ENCODE measurements around the gene TMPRSS12. TPM values are rescaled to one million over a fixed set of nuclear protein-coding genes. Genes with fewer than 3 reads are reported as not detected.
A peak's percentile ranks its signal among the peaks of the same experiment; 100 is the strongest.
"Not testable (repeated sequence)": the region's sequence is repeated elsewhere in the genome, so short reads cannot be mapped to it uniquely, and the experiment has no call there.

The TMPRSS12 gene
- total and polyA plus RNA-seq, 2 of the 13 experiments (the other 11 are each of a cell fraction or from before 2014, with no cell fraction given) = not detected

DNA sequence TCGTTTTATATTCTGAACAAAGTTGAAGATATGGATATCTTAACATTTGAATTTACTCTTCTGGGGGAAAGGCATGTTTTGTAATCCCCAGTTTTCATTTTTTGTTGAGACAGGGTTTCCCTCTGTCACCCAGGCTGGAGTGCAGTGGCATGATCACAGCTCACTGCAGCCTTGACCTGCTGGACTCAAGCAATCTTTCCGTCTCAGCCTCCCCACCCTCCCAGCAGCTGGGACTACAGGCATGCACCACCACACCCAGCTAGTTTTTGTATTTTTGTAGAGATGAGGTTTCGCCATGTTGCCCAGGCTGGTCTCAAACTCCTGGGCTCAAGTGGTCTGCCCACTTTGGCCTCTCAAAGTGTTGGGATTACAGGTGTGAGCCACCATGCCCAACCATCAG, 84.2 kb downstream of the TMPRSS12 start (continued):
- TF ChIP-seq, protein P1, sequence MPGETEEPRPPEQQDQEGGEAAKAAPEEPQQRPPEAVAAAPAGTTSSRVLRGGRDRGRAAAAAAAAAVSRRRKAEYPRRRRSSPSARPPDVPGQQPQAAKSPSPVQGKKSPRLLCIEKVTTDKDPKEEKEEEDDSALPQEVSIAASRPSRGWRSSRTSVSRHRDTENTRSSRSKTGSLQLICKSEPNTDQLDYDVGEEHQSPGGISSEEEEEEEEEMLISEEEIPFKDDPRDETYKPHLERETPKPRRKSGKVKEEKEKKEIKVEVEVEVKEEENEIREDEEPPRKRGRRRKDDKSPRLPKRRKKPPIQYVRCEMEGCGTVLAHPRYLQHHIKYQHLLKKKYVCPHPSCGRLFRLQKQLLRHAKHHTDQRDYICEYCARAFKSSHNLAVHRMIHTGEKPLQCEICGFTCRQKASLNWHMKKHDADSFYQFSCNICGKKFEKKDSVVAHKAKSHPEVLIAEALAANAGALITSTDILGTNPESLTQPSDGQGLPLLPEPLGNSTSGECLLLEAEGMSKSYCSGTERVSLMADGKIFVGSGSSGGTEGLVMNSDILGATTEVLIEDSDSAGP (CRISPR knock-in tag; IDR thresholded peaks at IDR 0.05; ENCODE audit: borderline replicate concordance) = peak; percentile 52; the same call in 1 of the 2 replicates
- TF ChIP-seq, protein P2, sequence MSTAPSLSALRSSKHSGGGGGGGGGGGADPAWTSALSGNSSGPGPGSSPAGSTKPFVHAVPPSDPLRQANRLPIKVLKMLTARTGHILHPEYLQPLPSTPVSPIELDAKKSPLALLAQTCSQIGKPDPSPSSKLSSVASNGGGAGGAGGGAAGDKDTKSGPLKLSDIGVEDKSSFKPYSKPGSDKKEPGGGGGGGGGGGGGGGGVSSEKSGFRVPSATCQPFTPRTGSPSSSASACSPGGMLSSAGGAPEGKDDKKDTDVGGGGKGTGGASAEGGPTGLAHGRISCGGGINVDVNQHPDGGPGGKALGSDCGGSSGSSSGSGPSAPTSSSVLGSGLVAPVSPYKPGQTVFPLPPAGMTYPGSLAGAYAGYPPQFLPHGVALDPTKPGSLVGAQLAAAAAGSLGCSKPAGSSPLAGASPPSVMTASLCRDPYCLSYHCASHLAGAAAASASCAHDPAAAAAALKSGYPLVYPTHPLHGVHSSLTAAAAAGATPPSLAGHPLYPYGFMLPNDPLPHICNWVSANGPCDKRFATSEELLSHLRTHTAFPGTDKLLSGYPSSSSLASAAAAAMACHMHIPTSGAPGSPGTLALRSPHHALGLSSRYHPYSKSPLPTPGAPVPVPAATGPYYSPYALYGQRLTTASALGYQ (CRISPR knock-in tag; IDR thresholded peaks at IDR 0.05) = peak; percentile 33; the same call in 1 of the 2 replicates
- peak; percentile 17; the same call in 1 of the 2 replicates for TF ChIP-seq MYC (CRISPR knock-in tag; IDR thresholded peaks at IDR 0.05; ENCODE audit: borderline replicate concordance)
- TF ChIP-seq ZNF629 (CRISPR knock-in tag; conservative IDR thresholded peaks at IDR 0.05) = 0 out of 2 replicates have a peak, but pooled peaks have one; percentile 21
- peak; percentile 61; the same call in 1 of the 2 replicates for TF ChIP-seq ZMYM3 (CRISPR knock-in tag; IDR thresholded peaks at IDR 0.05)
- TF ChIP-seq KLF12 (CRISPR knock-in tag; IDR thresholded peaks at IDR 0.05; ENCODE audit: borderline replicate concordance) = peak; percentile 61; the same call in 1 of the 2 replicates
- TF ChIP-seq HIVEP1 (CRISPR knock-in tag; IDR thresholded peaks at IDR 0.05) = peak; percentile 47; the same call in 1 of the 2 replicates
- TF ChIP-seq RXRB (CRISPR knock-in tag; IDR thresholded peaks at IDR 0.05; ENCODE audit: borderline replicate concordance) = peak; percentile 56; the same call in 1 of the 2 replicates
- TF ChIP-seq CEBPG (CRISPR knock-in tag; IDR thresholded peaks at IDR 0.05) = peak; percentile 38
- TF ChIP-seq MIXL1 (CRISPR knock-in tag; IDR thresholded peaks at IDR 0.05) = 0 out of 2 replicates have a peak, but pooled peaks have one; percentile 11
- peak; percentile 58 for TF ChIP-seq NR2F6 (IDR thresholded peaks at IDR 0.05)
- peak; percentile 80 for TF ChIP-seq NR2F6 (CRISPR knock-in tag; IDR thresholded peaks at IDR 0.05)
- not testable (repeated sequence) for TF ChIP-seq LCORL (IDR thresholded peaks at IDR 0.05)
- peak; percentile 65 for TF ChIP-seq LCORL (CRISPR knock-in tag; IDR thresholded peaks at IDR 0.05)
- TF ChIP-seq IRF2 (CRISPR knock-in tag; IDR thresholded peaks at IDR 0.05) = 0 out of 2 replicates have a peak, but pooled peaks have one; percentile 23
- TF ChIP-seq TEAD3 (CRISPR knock-in tag; optimal IDR thresholded peaks at IDR 0.05; ENCODE audit: borderline replicate concordance) = peak; percentile 76
- 0 out of 2 replicates have a peak, but pooled peaks have one; percentile 7 for TF ChIP-seq NKX3-1 (CRISPR knock-in tag; IDR thresholded peaks at IDR 0.05)
- TF ChIP-seq, protein P3, sequence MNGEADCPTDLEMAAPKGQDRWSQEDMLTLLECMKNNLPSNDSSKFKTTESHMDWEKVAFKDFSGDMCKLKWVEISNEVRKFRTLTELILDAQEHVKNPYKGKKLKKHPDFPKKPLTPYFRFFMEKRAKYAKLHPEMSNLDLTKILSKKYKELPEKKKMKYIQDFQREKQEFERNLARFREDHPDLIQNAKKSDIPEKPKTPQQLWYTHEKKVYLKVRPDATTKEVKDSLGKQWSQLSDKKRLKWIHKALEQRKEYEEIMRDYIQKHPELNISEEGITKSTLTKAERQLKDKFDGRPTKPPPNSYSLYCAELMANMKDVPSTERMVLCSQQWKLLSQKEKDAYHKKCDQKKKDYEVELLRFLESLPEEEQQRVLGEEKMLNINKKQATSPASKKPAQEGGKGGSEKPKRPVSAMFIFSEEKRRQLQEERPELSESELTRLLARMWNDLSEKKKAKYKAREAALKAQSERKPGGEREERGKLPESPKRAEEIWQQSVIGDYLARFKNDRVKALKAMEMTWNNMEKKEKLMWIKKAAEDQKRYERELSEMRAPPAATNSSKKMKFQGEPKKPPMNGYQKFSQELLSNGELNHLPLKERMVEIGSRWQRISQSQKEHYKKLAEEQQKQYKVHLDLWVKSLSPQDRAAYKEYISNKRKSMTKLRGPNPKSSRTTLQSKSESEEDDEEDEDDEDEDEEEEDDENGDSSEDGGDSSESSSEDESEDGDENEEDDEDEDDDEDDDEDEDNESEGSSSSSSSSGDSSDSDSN (CRISPR knock-in tag; IDR thresholded peaks at IDR 0.05) = peak; percentile 35
- peak; percentile 14; the same call in 1 of the 2 replicates for TF ChIP-seq KAT8 (CRISPR knock-in tag; IDR thresholded peaks at IDR 0.05)
- peak; percentile 52; the same call in 1 of the 2 replicates for TF ChIP-seq SIN3A (IDR thresholded peaks at IDR 0.05; ENCODE audit: borderline replicate concordance, low read depth, low read length)
- TF ChIP-seq, protein P4, sequence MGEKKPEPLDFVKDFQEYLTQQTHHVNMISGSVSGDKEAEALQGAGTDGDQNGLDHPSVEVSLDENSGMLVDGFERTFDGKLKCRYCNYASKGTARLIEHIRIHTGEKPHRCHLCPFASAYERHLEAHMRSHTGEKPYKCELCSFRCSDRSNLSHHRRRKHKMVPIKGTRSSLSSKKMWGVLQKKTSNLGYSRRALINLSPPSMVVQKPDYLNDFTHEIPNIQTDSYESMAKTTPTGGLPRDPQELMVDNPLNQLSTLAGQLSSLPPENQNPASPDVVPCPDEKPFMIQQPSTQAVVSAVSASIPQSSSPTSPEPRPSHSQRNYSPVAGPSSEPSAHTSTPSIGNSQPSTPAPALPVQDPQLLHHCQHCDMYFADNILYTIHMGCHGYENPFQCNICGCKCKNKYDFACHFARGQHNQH (CRISPR knock-in tag; IDR thresholded peaks at IDR 0.05) = peak; percentile 67; the same call in 1 of the 2 replicates
- TF ChIP-seq FOSL2 (CRISPR knock-in tag; IDR thresholded peaks at IDR 0.05) = 0 out of 2 replicates have a peak, but pooled peaks have one; percentile 18
- TF ChIP-seq, protein P5, sequence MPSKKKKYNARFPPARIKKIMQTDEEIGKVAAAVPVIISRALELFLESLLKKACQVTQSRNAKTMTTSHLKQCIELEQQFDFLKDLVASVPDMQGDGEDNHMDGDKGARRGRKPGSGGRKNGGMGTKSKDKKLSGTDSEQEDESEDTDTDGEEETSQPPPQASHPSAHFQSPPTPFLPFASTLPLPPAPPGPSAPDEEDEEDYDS (CRISPR knock-in tag; IDR thresholded peaks at IDR 0.05) = 0 out of 2 replicates have a peak, but pooled peaks have one; percentile 42
- 0 out of 2 replicates have a peak, but pooled peaks have one; percentile 20 for TF ChIP-seq DPF2 (CRISPR knock-in tag; IDR thresholded peaks at IDR 0.05; ENCODE audit: borderline replicate concordance, low read depth)
- TF ChIP-seq TCF7 (IDR thresholded peaks at IDR 0.05; ENCODE audit: low read depth) = 0 out of 2 replicates have a peak, but pooled peaks have one; percentile 15
